Upper lobe of right lung (tissue), 1 donor: Measurements from ENCODE around the gene GLIPR2. TPM values are rescaled to one million over a fixed set of nuclear protein-coding genes. Genes with fewer than 3 reads are reported as not detected.
A peak's percentile ranks its signal among the peaks of the same experiment; 100 is the strongest.

Experiments
- ATAC-seq: fragments of 200-7000 bp; cut with Tn5 transposase; one replicate; pipeline ENCODE4 v1.9.1; 2020; ENCODE audit warnings: mild to moderate bottlenecking, moderate library complexity
- DNase-seq: peaks from one replicate; pipeline ENCODE4 v3.0.0-alpha.2; 2020
- H3K27ac ChIP-seq: fragments of 200-600 bp; one replicate; pipeline ENCODE4 v1.8.0; 2022
- H3K27me3 ChIP-seq: fragments of 200-600 bp; one replicate; pipeline ENCODE4 v1.8.0; 2022; ENCODE audit warnings: mild to moderate bottlenecking
- H3K36me3 ChIP-seq: fragments of 200-600 bp; one replicate; pipeline ENCODE4 v1.8.0; 2022
- H3K4me1 ChIP-seq: fragments of 200-600 bp; one replicate; pipeline ENCODE4 v1.8.0; 2022
- H3K4me3 ChIP-seq: fragments of 200-600 bp; one replicate; pipeline ENCODE4 v1.8.0; 2022; ENCODE audit warnings: mild to moderate bottlenecking
- H3K9me3 ChIP-seq: fragments of 200-600 bp; one replicate; pipeline ENCODE4 v1.8.0; 2022
- CTCF ChIP-seq: fragments of 200-600 bp; IDR thresholded peaks from one replicate; pipeline ENCODE4 v1.8.0; 2022; ENCODE audit warnings: antibody characterized with exemption
- intact Hi-C: fragments of 100-400 bp; cut with DNase I; formaldehyde crosslinking; loops from one replicate; pipeline ENCODE4 v1.11.0; 2022
- total RNA-seq: library from RNA; stranded (reverse); fragmentation: NEBNext Ultra II Directional; extraction: Animal tissue kit (Norgen Biotek cat#: 25700); gene quantifications from one replicate; pipeline ENCODE4 v1.2.1, GENCODE V29; 2021
- donor health status: DM: no; HTN: yes; CAD: no; lungs with severe emphysema.

The GLIPR2 gene
- total RNA-seq, 1 donor from 2014 or later: 64.9 TPM

DNA sequence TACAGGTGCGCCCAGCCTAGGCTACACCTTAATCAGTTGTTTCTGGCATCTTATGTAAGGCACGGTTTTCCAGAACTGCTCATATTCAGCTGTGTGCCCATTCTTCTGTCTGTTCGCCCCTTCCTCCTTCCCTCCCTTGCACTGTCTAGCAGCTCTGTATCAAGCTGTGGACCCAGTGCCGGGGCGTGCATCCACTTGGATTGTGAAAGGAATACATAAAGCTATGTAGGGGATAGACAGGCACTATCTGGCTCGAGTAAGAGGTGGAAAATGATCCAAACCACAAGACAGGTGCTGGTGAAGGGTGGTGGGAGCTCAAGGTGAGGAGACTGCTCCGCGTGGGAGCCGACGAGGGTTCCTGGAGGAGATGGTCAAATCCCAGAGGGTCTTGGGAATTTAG is 2.0 kb downstream of the GLIPR2 start:
- H3K4me1 ChIP-seq: peaks cover 49% of the 10 kb centered on the region
- no peak for TF ChIP-seq CTCF
- ATAC-seq: no peak
- DNase-seq: no peak
- no peaks in the 10 kb centered on the region for H3K27me3 ChIP-seq
- no peaks in the 10 kb centered on the region for H3K9me3 ChIP-seq
- no peak overlapping the region for H3K4me3 ChIP-seq
- no peaks in the 10 kb centered on the region for H3K36me3 ChIP-seq
- no peak overlapping the region for H3K27ac ChIP-seq
- intact Hi-C loops: no loop called here

DNA sequence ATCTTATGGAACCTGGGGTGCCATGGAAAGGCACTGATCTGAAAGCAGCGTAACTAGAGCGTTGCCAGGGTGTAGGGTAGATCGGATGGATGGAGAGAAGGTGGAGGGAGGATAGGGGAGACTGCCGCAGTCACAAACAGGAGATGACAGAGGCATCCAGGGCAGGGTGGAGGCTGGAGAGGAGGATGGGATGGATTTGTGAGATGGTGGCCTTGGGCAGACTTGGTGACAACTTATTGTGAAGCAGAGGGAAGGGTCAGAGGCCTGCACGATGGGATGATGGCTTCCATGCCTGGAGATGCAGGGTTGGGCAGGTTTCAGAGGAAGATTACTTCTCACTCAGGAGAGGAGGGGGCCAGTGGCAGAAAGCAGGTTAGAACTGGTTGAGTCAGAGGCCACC is 2.4 kb downstream of the GLIPR2 start:
- H3K27me3 ChIP-seq: no peaks in the 10 kb centered on the region
- TF ChIP-seq CTCF: no peak
- H3K4me3 ChIP-seq: no peak overlapping the region
- DNase-seq (no peak), ATAC-seq (no peak)
- H3K9me3 ChIP-seq: no peaks in the 10 kb centered on the region
- H3K27ac ChIP-seq: no peak overlapping the region
- peaks cover 53% of the 10 kb centered on the region for H3K4me1 ChIP-seq
- intact Hi-C loops: no loop called here
- H3K36me3 ChIP-seq: no peaks in the 10 kb centered on the region

DNA sequence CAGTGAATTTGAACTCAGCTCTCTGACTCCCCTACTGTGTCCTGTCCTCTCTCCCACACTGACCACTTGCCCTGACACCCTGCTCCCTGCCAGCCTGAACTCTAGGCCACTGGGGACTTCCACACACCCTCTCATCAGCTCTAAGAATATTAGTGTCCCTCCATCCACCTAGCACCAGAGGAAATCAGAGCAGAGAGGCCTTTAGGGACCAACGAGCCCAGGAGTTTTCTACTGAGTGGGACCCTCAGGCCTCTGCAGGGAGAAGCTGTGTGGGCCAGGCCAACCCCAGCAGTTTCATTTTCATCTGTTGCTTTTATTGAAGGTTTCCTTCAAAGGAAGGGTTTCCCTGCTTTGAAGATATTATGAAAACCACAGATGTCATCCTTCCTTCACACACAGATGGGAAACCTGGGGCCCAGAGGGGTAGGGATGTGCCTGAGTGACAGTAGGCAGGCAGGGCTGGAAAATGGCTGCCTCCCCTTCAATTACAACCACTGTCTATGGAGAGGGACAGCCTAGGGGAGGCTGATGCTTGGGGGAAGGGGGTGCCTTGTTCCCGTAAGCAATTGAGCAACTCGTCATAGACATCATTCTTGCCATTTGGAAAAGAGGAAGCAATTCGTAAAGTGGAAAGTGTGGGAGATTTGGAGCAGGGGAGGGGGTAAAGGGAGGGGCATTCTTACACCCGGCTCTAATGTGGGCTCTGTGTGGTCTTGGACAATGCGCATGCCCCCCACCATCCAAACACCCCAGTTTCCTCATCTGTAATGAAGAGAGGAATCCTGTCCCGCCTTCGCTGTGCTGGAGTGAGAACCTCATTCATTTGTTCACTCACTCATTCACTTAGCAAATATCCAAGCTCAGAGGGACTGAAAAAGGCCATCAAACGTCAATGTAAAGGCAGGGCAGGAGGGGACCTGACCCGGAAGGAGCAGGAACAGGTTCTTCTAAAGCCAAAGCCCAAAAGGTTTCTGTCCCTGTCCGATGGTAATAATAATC is 3.9 kb downstream of the GLIPR2 start:
- Histone ChIP-seq H3K4me1 (peaks cover 66% of the 10 kb centered on the region), H3K27me3 (no peaks in the 10 kb centered on the region), H3K9me3 (no peaks in the 10 kb centered on the region), H3K27ac (peak overlapping the region; percentile 56), H3K4me3 (no peak overlapping the region), H3K36me3 (no peaks in the 10 kb centered on the region)
- DNase-seq (no peak), ATAC-seq (peak; percentile 9)
- intact Hi-C loops: no loop called here
- no peak for TF ChIP-seq CTCF

DNA sequence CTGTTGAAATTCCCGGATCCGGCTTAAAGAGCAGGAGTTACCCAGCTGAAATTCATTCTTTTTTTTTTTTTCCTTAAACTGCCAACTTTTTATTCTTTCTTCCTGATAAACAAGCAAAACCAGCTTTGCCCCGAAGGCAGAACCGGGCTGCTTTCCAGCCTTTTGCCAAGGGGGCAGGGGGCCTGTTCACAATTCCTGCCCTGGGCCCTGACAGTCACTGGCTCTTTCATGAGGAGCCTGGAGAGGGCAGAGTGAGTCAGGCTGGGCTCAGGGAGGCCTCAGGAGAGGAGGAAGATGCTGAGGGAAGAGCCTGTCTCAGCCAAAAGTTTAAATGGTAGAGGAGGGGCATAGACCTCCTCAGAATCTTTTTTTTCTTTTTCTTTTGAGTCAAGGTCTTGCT is 4.8 kb downstream of the GLIPR2 start:
- Histone ChIP-seq H3K4me3 (no peak overlapping the region), H3K27me3 (no peaks in the 10 kb centered on the region), H3K9me3 (no peaks in the 10 kb centered on the region), H3K36me3 (no peaks in the 10 kb centered on the region), H3K4me1 (peaks cover 66% of the 10 kb centered on the region), H3K27ac (no peak overlapping the region)
- DNase-seq (no peak), ATAC-seq (no peak)
- intact Hi-C loops: no loop called here
- peak; percentile 24 for TF ChIP-seq CTCF

DNA sequence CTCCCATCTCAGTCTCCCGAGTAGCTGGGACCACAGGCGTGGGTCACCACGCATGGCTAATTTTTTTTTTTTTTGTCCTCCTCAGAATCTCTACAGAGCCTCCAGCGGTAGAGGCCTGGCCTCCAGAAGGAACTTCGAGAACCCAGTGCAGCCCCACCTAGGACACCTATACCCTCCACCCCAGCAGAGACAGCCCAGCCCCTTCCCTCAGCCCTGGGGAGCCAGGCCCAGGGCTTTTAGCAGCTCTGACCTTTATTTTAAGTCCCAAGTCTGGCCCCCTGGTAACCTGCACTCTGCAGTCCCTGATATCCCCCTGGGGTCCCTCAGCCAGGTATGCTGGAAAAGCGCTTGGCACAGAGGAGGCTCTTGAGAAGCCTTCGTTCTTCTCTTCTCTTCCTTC is 5.2 kb downstream of the GLIPR2 start:
- Histone ChIP-seq H3K27me3 (no peaks in the 10 kb centered on the region), H3K4me1 (peaks cover 69% of the 10 kb centered on the region), H3K9me3 (no peaks in the 10 kb centered on the region), H3K27ac (peak overlapping the region; percentile 80), H3K4me3 (no peak overlapping the region), H3K36me3 (no peaks in the 10 kb centered on the region)
- intact Hi-C loops: no loop called here
- DNase-seq: no peak
- no peak for TF ChIP-seq CTCF
- ATAC-seq: no peak
